Loucy (cell line): ENCODE data around the gene FLT3LG.

ENCODE experiments used
- H2AFZ ChIP-seq: fragments of 200-600 bp; sonication (generic); 2 replicates; pipeline ENCODE4 v1.6.0; 2016; ENCODE audit warnings: antibody characterized with exemption, mild to moderate bottlenecking, low read length, moderate library complexity
- H3F3A ChIP-seq: fragments of 200-600 bp; 2 replicates; pipeline ENCODE4 v1.6.0; 2016; ENCODE audit warnings: antibody characterized with exemption, low read depth, mild to moderate bottlenecking
- H3K27me3 ChIP-seq: fragments of 200-600 bp; sonication (generic); 2 replicates; pipeline ENCODE4 v1.6.1; 2014; ENCODE audit warnings: low read length, mild to moderate bottlenecking; ENCODE audit not compliant: insufficient read depth, poor library complexity, severe bottlenecking
- H3K36me3 ChIP-seq: fragments of 200-600 bp; sonication (generic); 2 replicates; pipeline ENCODE4 v1.6.1; 2016; ENCODE audit warnings: low read length; ENCODE audit not compliant: insufficient read depth
- H3K4me1 ChIP-seq: fragments of 200-600 bp; sonication (generic); 2 replicates; pipeline ENCODE4 v1.5.1; 2014; ENCODE audit warnings: low read length, mild to moderate bottlenecking; ENCODE audit not compliant: insufficient read depth, poor library complexity, severe bottlenecking
- H3K4me2 ChIP-seq: fragments of 200-600 bp; sonication (generic); 2 replicates; pipeline ENCODE4 v1.6.0; 2014; ENCODE audit warnings: antibody characterized with exemption, low read length, low read depth, mild to moderate bottlenecking; ENCODE audit not compliant: poor library complexity, severe bottlenecking
- H3K4me3 ChIP-seq: fragments of 200-600 bp; sonication (generic); 2 replicates; pipeline ENCODE4 v1.5.1; 2014; ENCODE audit warnings: low read length, mild to moderate bottlenecking, mixed read lengths; ENCODE audit not compliant: poor library complexity, severe bottlenecking
- H3K79me2 ChIP-seq: fragments of 200-600 bp; sonication (generic); 2 replicates; pipeline ENCODE4 v1.6.1; 2014; ENCODE audit warnings: low read length; ENCODE audit not compliant: insufficient read depth
- H3K9ac ChIP-seq: fragments of 200-600 bp; sonication (generic); 2 replicates; pipeline ENCODE4 v1.6.0; 2014; ENCODE audit warnings: mild to moderate bottlenecking, low read depth, low read length, moderate library complexity; ENCODE audit not compliant: poor library complexity, severe bottlenecking
- H3K9me2 ChIP-seq: fragments of 200-600 bp; sonication (generic); replicated peaks from 2 replicates; pipeline ENCODE4 v1.6.1; 2016; ENCODE audit warnings: low read depth, low read length, mixed read lengths
- H3K9me3 ChIP-seq: fragments of 200-600 bp; sonication (generic); 2 replicates; pipeline ENCODE4 v1.6.1; 2014; ENCODE audit warnings: mild to moderate bottlenecking, antibody characterized with exemption, low read length, low read depth; ENCODE audit not compliant: insufficient read depth
- H4K20me1 ChIP-seq: fragments of 200-600 bp; sonication (generic); 2 replicates; pipeline ENCODE4 v1.6.0; 2014; ENCODE audit warnings: antibody characterized with exemption, low read length, mild to moderate bottlenecking; ENCODE audit not compliant: insufficient read depth, poor library complexity, severe bottlenecking
- EZH2phosphoT487 ChIP-seq: fragments of 200-600 bp; IDR thresholded peaks from 2 replicates; pipeline ENCODE4 v1.6.1; 2018; ENCODE audit warnings: antibody characterized with exemption, mild to moderate bottlenecking, moderate library complexity, borderline replicate concordance
- TF ChIP-seq, protein P1 (sequence below): fragments of 200-600 bp; sonication (generic); conservative IDR thresholded peaks from 2 replicates; pipeline ENCODE4 v1.5.1; 2014; ENCODE audit warnings: mild to moderate bottlenecking, antibody characterized with exemption, low read length

The FLT3LG gene

DNA sequence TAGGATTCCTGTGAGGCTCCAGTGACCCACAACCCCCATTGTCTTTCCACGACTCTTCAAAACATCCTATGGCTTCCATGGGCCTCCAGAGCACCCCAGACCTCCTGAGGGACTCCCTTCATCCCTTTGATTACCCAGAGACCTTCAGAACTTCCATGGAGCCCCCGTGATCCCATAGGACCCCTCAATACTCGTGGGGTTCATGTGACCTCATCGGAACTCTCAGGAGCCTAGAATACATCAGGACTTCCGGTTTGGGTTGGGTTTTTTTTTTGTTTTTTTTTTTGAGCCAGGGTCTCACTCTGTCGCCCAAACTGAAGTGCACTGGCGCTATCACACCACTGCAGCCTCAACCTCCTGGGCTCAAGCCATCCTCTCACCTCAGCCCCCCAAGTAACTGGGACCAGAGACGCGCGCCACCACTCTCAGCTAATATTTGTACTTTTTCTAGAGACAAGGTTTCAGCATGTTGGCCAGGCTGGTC lies 20.2 kb upstream of the FLT3LG start:
- H4K20me1 ChIP-seq: peaks cover 3% of the 10 kb centered on the region
- H3K9me3 ChIP-seq: no peaks in the 10 kb centered on the region
- peak overlapping the region; percentile 99 for H3K9ac ChIP-seq
- peak overlapping the region; percentile 20; the same call in 1 of the 2 replicates for H2AFZ ChIP-seq
- peaks cover 28% of the 10 kb centered on the region for H3K4me1 ChIP-seq
- no peaks in the 10 kb centered on the region for H3F3A ChIP-seq
- peaks cover 50% of the 10 kb centered on the region for H3K79me2 ChIP-seq
- TF ChIP-seq, protein P1, sequence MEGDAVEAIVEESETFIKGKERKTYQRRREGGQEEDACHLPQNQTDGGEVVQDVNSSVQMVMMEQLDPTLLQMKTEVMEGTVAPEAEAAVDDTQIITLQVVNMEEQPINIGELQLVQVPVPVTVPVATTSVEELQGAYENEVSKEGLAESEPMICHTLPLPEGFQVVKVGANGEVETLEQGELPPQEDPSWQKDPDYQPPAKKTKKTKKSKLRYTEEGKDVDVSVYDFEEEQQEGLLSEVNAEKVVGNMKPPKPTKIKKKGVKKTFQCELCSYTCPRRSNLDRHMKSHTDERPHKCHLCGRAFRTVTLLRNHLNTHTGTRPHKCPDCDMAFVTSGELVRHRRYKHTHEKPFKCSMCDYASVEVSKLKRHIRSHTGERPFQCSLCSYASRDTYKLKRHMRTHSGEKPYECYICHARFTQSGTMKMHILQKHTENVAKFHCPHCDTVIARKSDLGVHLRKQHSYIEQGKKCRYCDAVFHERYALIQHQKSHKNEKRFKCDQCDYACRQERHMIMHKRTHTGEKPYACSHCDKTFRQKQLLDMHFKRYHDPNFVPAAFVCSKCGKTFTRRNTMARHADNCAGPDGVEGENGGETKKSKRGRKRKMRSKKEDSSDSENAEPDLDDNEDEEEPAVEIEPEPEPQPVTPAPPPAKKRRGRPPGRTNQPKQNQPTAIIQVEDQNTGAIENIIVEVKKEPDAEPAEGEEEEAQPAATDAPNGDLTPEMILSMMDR: no peak
- no peak for TF ChIP-seq EZH2phosphoT487
- no peaks in the 10 kb centered on the region for H3K9me2 ChIP-seq
- H3K4me3 ChIP-seq: peak overlapping the region; percentile 97
- H3K27me3 ChIP-seq: no peaks in the 10 kb centered on the region
- peak overlapping the region; percentile 81 for H3K4me2 ChIP-seq
- H3K36me3 ChIP-seq: no peaks in the 10 kb centered on the region; the same call in 1 of the 2 replicates

DNA sequence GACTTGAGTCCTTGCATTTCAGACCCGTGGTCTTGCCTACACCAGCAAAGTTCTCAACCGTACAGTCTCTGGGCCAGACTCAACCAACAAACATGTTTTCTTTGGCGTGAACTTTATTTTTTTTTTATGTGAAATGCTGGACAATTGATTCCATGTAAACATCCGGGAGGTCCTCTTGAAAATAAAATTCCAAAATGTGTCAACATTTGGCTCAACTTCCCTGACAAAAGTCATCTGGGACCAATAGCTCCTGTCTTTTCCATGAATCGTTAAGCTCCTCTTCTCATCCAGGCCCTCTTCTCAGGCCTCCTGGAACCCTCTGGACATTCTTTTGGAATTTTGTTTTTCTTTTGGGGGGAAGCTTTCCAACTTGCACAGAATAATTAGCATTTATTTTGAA lies 18.2 kb upstream of the FLT3LG start:
- Histone ChIP-seq H3F3A (no peaks in the 10 kb centered on the region), H3K27me3 (no peaks in the 10 kb centered on the region), H4K20me1 (no peaks in the 10 kb centered on the region), H3K79me2 (peaks cover 37% of the 10 kb centered on the region), H3K9ac (no peak overlapping the region), H3K4me3 (no peak overlapping the region), H3K9me3 (no peaks in the 10 kb centered on the region), H3K4me1 (peaks cover 21% of the 10 kb centered on the region), H3K9me2 (no peaks in the 10 kb centered on the region), H2AFZ (no peak overlapping the region), H3K36me3 (no peaks in the 10 kb centered on the region), H3K4me2 (no peak overlapping the region)
- TF ChIP-seq, protein P1: no peak
- TF ChIP-seq EZH2phosphoT487: no peak

DNA sequence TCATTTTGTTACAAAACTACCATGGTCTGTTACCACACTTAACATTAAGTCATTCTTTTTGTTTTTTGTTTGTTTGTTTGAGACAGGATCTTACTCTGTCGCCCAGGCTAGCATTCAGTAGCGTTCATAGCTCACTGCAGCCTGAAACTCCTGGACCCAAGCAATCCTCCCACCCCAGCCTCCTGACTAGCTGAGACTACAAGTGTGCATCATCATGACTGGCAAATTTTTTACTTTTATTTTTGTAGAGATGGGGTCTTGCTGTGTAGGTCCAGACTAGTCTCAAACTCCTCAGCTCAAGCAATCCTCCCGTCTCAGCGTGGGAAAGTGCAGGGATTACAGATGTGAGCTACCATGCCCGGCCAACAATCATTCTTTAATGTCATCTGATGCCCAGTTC lies 17.7 kb upstream of the FLT3LG start:
- Histone ChIP-seq H3K4me2 (no peak overlapping the region), H3K4me3 (no peak overlapping the region), H3K27me3 (no peaks in the 10 kb centered on the region), H2AFZ (no peak overlapping the region), H3K9me3 (no peaks in the 10 kb centered on the region), H4K20me1 (no peaks in the 10 kb centered on the region), H3K9me2 (no peaks in the 10 kb centered on the region), H3F3A (no peaks in the 10 kb centered on the region), H3K9ac (no peak overlapping the region), H3K4me1 (peaks cover 21% of the 10 kb centered on the region), H3K79me2 (peaks cover 31% of the 10 kb centered on the region), H3K36me3 (no peaks in the 10 kb centered on the region)
- no peak for TF ChIP-seq EZH2phosphoT487
- TF ChIP-seq, protein P1: no peak
